Loucy (cell line): ENCODE measurements around the gene NKAIN2.

ENCODE experiments used
- H2AFZ ChIP-seq: fragments of 200-600 bp; sonication (generic); 2 replicates; pipeline ENCODE4 v1.6.0; 2016; ENCODE audit warnings: antibody characterized with exemption, mild to moderate bottlenecking, low read length, moderate library complexity
- H3F3A ChIP-seq: fragments of 200-600 bp; 2 replicates; pipeline ENCODE4 v1.6.0; 2016; ENCODE audit warnings: antibody characterized with exemption, low read depth, mild to moderate bottlenecking
- H3K27me3 ChIP-seq: fragments of 200-600 bp; sonication (generic); 2 replicates; pipeline ENCODE4 v1.6.1; 2014; ENCODE audit warnings: low read length, mild to moderate bottlenecking; ENCODE audit not compliant: insufficient read depth, poor library complexity, severe bottlenecking
- H3K36me3 ChIP-seq: fragments of 200-600 bp; sonication (generic); 2 replicates; pipeline ENCODE4 v1.6.1; 2016; ENCODE audit warnings: low read length; ENCODE audit not compliant: insufficient read depth
- H3K4me1 ChIP-seq: fragments of 200-600 bp; sonication (generic); 2 replicates; pipeline ENCODE4 v1.5.1; 2014; ENCODE audit warnings: low read length, mild to moderate bottlenecking; ENCODE audit not compliant: insufficient read depth, poor library complexity, severe bottlenecking
- H3K4me2 ChIP-seq: fragments of 200-600 bp; sonication (generic); 2 replicates; pipeline ENCODE4 v1.6.0; 2014; ENCODE audit warnings: antibody characterized with exemption, low read length, low read depth, mild to moderate bottlenecking; ENCODE audit not compliant: poor library complexity, severe bottlenecking
- H3K4me3 ChIP-seq: fragments of 200-600 bp; sonication (generic); 2 replicates; pipeline ENCODE4 v1.5.1; 2014; ENCODE audit warnings: low read length, mild to moderate bottlenecking, mixed read lengths; ENCODE audit not compliant: poor library complexity, severe bottlenecking
- H3K79me2 ChIP-seq: fragments of 200-600 bp; sonication (generic); 2 replicates; pipeline ENCODE4 v1.6.1; 2014; ENCODE audit warnings: low read length; ENCODE audit not compliant: insufficient read depth
- H3K9ac ChIP-seq: fragments of 200-600 bp; sonication (generic); 2 replicates; pipeline ENCODE4 v1.6.0; 2014; ENCODE audit warnings: mild to moderate bottlenecking, low read depth, low read length, moderate library complexity; ENCODE audit not compliant: poor library complexity, severe bottlenecking
- H3K9me2 ChIP-seq: fragments of 200-600 bp; sonication (generic); replicated peaks from 2 replicates; pipeline ENCODE4 v1.6.1; 2016; ENCODE audit warnings: low read depth, low read length, mixed read lengths
- H3K9me3 ChIP-seq: fragments of 200-600 bp; sonication (generic); 2 replicates; pipeline ENCODE4 v1.6.1; 2014; ENCODE audit warnings: mild to moderate bottlenecking, antibody characterized with exemption, low read length, low read depth; ENCODE audit not compliant: insufficient read depth
- H4K20me1 ChIP-seq: fragments of 200-600 bp; sonication (generic); 2 replicates; pipeline ENCODE4 v1.6.0; 2014; ENCODE audit warnings: antibody characterized with exemption, low read length, mild to moderate bottlenecking; ENCODE audit not compliant: insufficient read depth, poor library complexity, severe bottlenecking
- CTCF ChIP-seq: fragments of 200-600 bp; sonication (generic); conservative IDR thresholded peaks from 2 replicates; pipeline ENCODE4 v1.5.1; 2014; ENCODE audit warnings: mild to moderate bottlenecking, antibody characterized with exemption, low read length
- EZH2phosphoT487 ChIP-seq: fragments of 200-600 bp; IDR thresholded peaks from 2 replicates; pipeline ENCODE4 v1.6.1; 2018; ENCODE audit warnings: antibody characterized with exemption, mild to moderate bottlenecking, moderate library complexity, borderline replicate concordance

Gene NKAIN2

DNA sequence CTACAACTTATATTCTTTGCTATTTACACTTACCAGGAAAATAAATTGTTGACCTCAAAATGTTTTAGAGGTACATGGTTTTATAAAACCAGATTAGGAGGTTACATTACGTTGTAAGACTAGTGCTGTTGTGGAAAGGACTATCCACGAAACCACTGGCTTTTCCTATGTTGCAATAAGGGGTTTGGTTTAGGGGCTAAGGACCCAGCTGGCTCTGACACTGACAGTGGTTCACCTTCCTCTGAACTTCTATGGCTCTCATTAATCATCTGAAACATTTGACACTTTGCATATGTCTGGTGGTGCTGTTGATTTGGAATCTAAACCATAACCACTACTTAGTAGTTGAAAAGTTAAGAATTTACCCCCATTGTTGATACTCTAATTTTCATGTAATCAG is 186.7 kb downstream of the NKAIN2 start:
- no peaks in the 10 kb centered on the region for H3F3A ChIP-seq
- no peak overlapping the region for H3K4me3 ChIP-seq
- TF ChIP-seq CTCF = no peak
- TF ChIP-seq EZH2phosphoT487 = no peak
- no peak overlapping the region for H3K9ac ChIP-seq
- no peaks in the 10 kb centered on the region for H3K9me3 ChIP-seq
- H3K36me3 ChIP-seq = no peaks in the 10 kb centered on the region
- H3K79me2 ChIP-seq = no peaks in the 10 kb centered on the region
- H3K4me2 ChIP-seq = no peak overlapping the region
- peaks cover 10% of the 10 kb centered on the region for H3K4me1 ChIP-seq
- no peaks in the 10 kb centered on the region for H3K9me2 ChIP-seq
- H3K27me3 ChIP-seq = no peaks in the 10 kb centered on the region
- no peaks in the 10 kb centered on the region for H4K20me1 ChIP-seq
- H2AFZ ChIP-seq = no peak overlapping the region

DNA sequence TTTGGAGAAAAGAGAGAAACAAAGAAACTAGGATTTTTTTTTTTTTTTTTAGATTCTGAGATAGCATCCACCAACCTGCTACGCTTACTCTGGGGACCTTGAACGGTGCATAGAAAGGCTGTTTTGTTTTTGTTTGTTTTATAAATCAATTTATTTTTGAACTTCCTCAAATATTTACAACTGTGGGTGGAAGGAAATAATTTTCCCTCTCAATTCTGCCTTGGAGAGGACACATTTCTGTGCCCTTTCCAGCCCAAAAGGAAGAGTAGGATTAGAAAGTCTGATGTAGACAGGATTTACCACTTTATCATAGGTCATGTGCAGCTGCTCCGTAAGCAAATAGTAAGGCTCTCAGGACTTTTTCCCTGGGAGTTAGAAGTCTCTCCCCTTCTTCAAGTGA is 190.5 kb downstream of the NKAIN2 start:
- no peak for TF ChIP-seq EZH2phosphoT487
- no peak for TF ChIP-seq CTCF
- no peak overlapping the region for H3K4me3 ChIP-seq
- H3K4me1 ChIP-seq = peaks cover 22% of the 10 kb centered on the region
- no peaks in the 10 kb centered on the region for H4K20me1 ChIP-seq
- H3K4me2 ChIP-seq = no peak overlapping the region
- H3K9me3 ChIP-seq = no peaks in the 10 kb centered on the region
- no peak overlapping the region for H3K9ac ChIP-seq
- H3K79me2 ChIP-seq = no peaks in the 10 kb centered on the region
- no peaks in the 10 kb centered on the region for H3F3A ChIP-seq
- H3K27me3 ChIP-seq = no peaks in the 10 kb centered on the region
- no peak overlapping the region for H2AFZ ChIP-seq
- no peaks in the 10 kb centered on the region for H3K36me3 ChIP-seq
- no peaks in the 10 kb centered on the region for H3K9me2 ChIP-seq

- no peaks in the 10 kb centered on the region for H4K20me1 ChIP-seq
- no peak overlapping the region for H3K4me2 ChIP-seq
- H3K36me3 ChIP-seq = no peaks in the 10 kb centered on the region
- H3K9me2 ChIP-seq = no peaks in the 10 kb centered on the region
- H3K4me3 ChIP-seq = no peak overlapping the region
- no peaks in the 10 kb centered on the region for H3K9me3 ChIP-seq
- no peaks in the 10 kb centered on the region for H3F3A ChIP-seq
- H3K27me3 ChIP-seq = no peaks in the 10 kb centered on the region
- no peak overlapping the region for H3K9ac ChIP-seq
- H3K79me2 ChIP-seq = no peaks in the 10 kb centered on the region
- H3K4me1 ChIP-seq = peaks cover 29% of the 10 kb centered on the region
- TF ChIP-seq EZH2phosphoT487 (no peak), CTCF (no peak)
- no peak overlapping the region for H2AFZ ChIP-seq
Observed at GRCh38 chr6:123994891-123995635, 191.4 kb downstream of the NKAIN2 start.
